ENCODE measurements around the gene COL5A1.

- no peak for TF ChIP-seq CTCF (IDR thresholded peaks at IDR 0.05)
- TF ChIP-seq POLR2A (IDR thresholded peaks at IDR 0.05), result no peak
These were observed 123.1 kb downstream of the COL5A1 start for GRCh38 chr9:134764473-134765269.
